ENCODE results near the gene FRAS1.
"Not testable (repeated sequence)": the region's sequence is repeated elsewhere in the genome, so short reads cannot be mapped to it uniquely, and the experiment has no call there.

FRAS1 gene

GRCh38 chr4:78235800-78236199 lies 178.7 kb downstream of the FRAS1 start:
- no peak overlapping the region for H3K4me3 ChIP-seq (ENCODE audit: low read depth, low read length)
- TF ChIP-seq CTCF (IDR thresholded peaks at IDR 0.05; ENCODE audit: low read depth, low read length), result no peak

- H3K4me3 ChIP-seq (ENCODE audit: low read depth, low read length), result no peak overlapping the region
- no peak for TF ChIP-seq CTCF (IDR thresholded peaks at IDR 0.05; ENCODE audit: low read depth, low read length)
Observed at GRCh38 chr4:78237360-78237759, 180.2 kb downstream of the FRAS1 start.

GRCh38 chr4:78242071-78242470 lies 184.9 kb downstream of the FRAS1 start:
- no peak for TF ChIP-seq CTCF (IDR thresholded peaks at IDR 0.05; ENCODE audit: low read depth, low read length)
- H3K4me3 ChIP-seq (ENCODE audit: low read depth, low read length), result no peak overlapping the region

GRCh38 chr4:78244705-78245485 lies 187.8 kb downstream of the FRAS1 start:
- no peak for TF ChIP-seq CTCF (IDR thresholded peaks at IDR 0.05; ENCODE audit: low read depth, low read length)

GRCh38 chr4:78247536-78248285 lies 190.6 kb downstream of the FRAS1 start:
- no peak overlapping the region for H3K4me3 ChIP-seq (ENCODE audit: low read depth, low read length)
- no peak for TF ChIP-seq CTCF (IDR thresholded peaks at IDR 0.05; ENCODE audit: low read depth, low read length)

More at GRCh38 chr4:78244705-78245485, 187.8 kb downstream of the FRAS1 start:
- no peak overlapping the region for H3K4me3 ChIP-seq (ENCODE audit: low read depth, low read length)

GRCh38 chr4:78250500-78250899 lies 193.4 kb downstream of the FRAS1 start:
- no peak overlapping the region for H3K4me3 ChIP-seq (ENCODE audit: low read depth, low read length)
- no peak for TF ChIP-seq CTCF (IDR thresholded peaks at IDR 0.05; ENCODE audit: low read depth, low read length)

- H3K4me3 ChIP-seq (ENCODE audit: low read depth, low read length), result not testable (repeated sequence)
Observed at GRCh38 chr4:78252773-78253172, 195.7 kb downstream of the FRAS1 start.
